HepG2 (cell line): ENCODE measurements around the gene IGF2BP1. TPM values are rescaled to one million over a fixed set of nuclear protein-coding genes. Genes with fewer than 3 reads are reported as not detected.
A peak's percentile ranks its signal among the peaks of the same experiment; 100 is the strongest.

Experiments
- ATAC-seq: fragments of 200-7000 bp; cut with Tn5 transposase; 3 replicates; pipeline ENCODE4 v1.9.1; 2020; ENCODE audit warnings: mild to moderate bottlenecking, moderate library complexity
- BruUV-seq: library from RNA; stranded (reverse); fragments of 400-500 nt; replicated peaks from 2 replicates; lab custom pipeline; 2021; lab: Mats Ljungman, UMichigan
- CTCF ChIA-PET: fragments of 300-600 bp; formaldehyde crosslinking; extraction: SDS; loops from one replicate; lab custom pipeline; 2021; ENCODE audit warnings: low total read pairs, inconsistent platforms, low intra/inter-chr PET ratio; lab: Yijun Ruan, JAX
- POLR2A ChIA-PET: fragments of 350-600 bp; sonication (Branson Sonifier 250); formaldehyde crosslinking; loops from one replicate; lab custom pipeline; 2020; ENCODE audit warnings: antibody characterized with exemption, inconsistent platforms; lab: Yijun Ruan, JAX
- DNase-seq: peaks from one replicate; pipeline ENCODE4 v3.0.0-alpha.2; 2015; ENCODE audit warnings: low spot score
- FAIRE-seq: peaks from 3 replicates; lab custom pipeline; 2011; peaks lifted over from hg19 to GRCh38; lab: Jason Lieb, UNC
- H2AFZ ChIP-seq: one replicate; pipeline ENCODE4 v1.6.1; 2011; ENCODE audit warnings: low read length, inconsistent platforms
- H3K27ac ChIP-seq: fragments of 300-600 bp; 3 replicates; pipeline ENCODE4 v1.8.0; 2011; ENCODE audit warnings: mixed run types, mild to moderate bottlenecking, mixed read lengths, low read length, inconsistent platforms; ENCODE audit not compliant: insufficient read depth; ENCODE audit errors: extremely low read length
- H3K27me3 ChIP-seq, 2 experiments: fragments of 200-600 bp in 1 of 2; 2 replicates in 1 of 2; 3 replicates in 1 of 2; pipeline versions ENCODE4 v1.6.0 to v1.8.0; 2011; ENCODE audit warnings: low read length in 2 of 2, mild to moderate bottlenecking in 2 of 2, moderate library complexity in 2 of 2, inconsistent platforms in 1 of 2; ENCODE audit not compliant: insufficient read depth in 2 of 2, control insufficient read depth in 1 of 2
- H3K36me3 ChIP-seq, 2 experiments: fragments of 200-600 bp in 1 of 2; replicated peaks in 1 of 2; 2 replicates in 1 of 2; 3 replicates in 1 of 2; pipeline versions ENCODE4 v1.5.1 to v1.8.0; 2011; ENCODE audit warnings: low read length in 2 of 2, inconsistent platforms in 1 of 2; ENCODE audit not compliant: insufficient read depth in 2 of 2, control insufficient read depth in 1 of 2
- H3K4me1 ChIP-seq: 2 replicates; pipeline ENCODE4 v1.5.1; 2012; ENCODE audit warnings: low read length, inconsistent platforms; ENCODE audit not compliant: insufficient read depth
- H3K4me2 ChIP-seq: 2 replicates; pipeline ENCODE4 v1.6.0; 2011; ENCODE audit warnings: low read depth, low read length, inconsistent platforms
- H3K4me3 ChIP-seq, 3 experiments: fragments of 200-600 bp in 1 of 3; sonication (generic), shearing (Covaris generic) in 1 of 3; replicated peaks in 1 of 3; 2 replicates each; pipeline ENCODE4 v1.5.1; 2011 to 2016; ENCODE audit warnings: low read length in 3 of 3, inconsistent platforms in 2 of 3, low read depth in 2 of 3, mild to moderate bottlenecking in 2 of 3, control low read depth in 1 of 3, mixed read lengths in 1 of 3; ENCODE audit not compliant: insufficient read depth in 1 of 3
- H3K79me2 ChIP-seq: one replicate; pipeline ENCODE4 v1.6.1; 2011; ENCODE audit warnings: low read length, inconsistent platforms; ENCODE audit not compliant: insufficient read depth
- H3K9ac ChIP-seq: 2 replicates; pipeline ENCODE4 v1.6.0; 2011; ENCODE audit warnings: mild to moderate bottlenecking, low read depth, low read length, inconsistent platforms; ENCODE audit not compliant: insufficient read depth
- H3K9me3 ChIP-seq: 2 replicates; pipeline ENCODE4 v1.5.1; 2012; ENCODE audit warnings: mild to moderate bottlenecking, low read length
- H4K20me1 ChIP-seq: 2 replicates; pipeline ENCODE4 v1.6.0; 2011; ENCODE audit warnings: inconsistent platforms, mild to moderate bottlenecking, low read length, moderate library complexity; ENCODE audit not compliant: insufficient read depth
- AGO1 ChIP-seq: fragments of 200-400 bp; formaldehyde crosslinking; IDR thresholded peaks from 2 replicates; pipeline ENCODE4 v1.6.1; 2017; ENCODE audit warnings: mild to moderate bottlenecking, low read depth, low read length, moderate library complexity; ENCODE audit not compliant: poor library complexity, severe bottlenecking
- ESRRA ChIP-seq: sonication (generic); formaldehyde crosslinking; IDR thresholded peaks from 2 replicates; pipeline ENCODE4 v1.5.1; 2020; ENCODE audit warnings: mild to moderate bottlenecking, low read depth, missing genetic modification reagents
- JUN ChIP-seq: sonication (generic); formaldehyde crosslinking; IDR thresholded peaks from 2 replicates; pipeline ENCODE4 v1.4.0; 2020; ENCODE audit warnings: mild to moderate bottlenecking, missing genetic modification reagents
- MATR3 ChIP-seq: sonication (generic); formaldehyde crosslinking; IDR thresholded peaks from 2 replicates; pipeline ENCODE4 v1.4.0; 2020; ENCODE audit warnings: missing genetic modification reagents
- YEATS4 ChIP-seq: sonication (generic); formaldehyde crosslinking; IDR thresholded peaks from 2 replicates; pipeline ENCODE4 v1.4.0; 2020; ENCODE audit warnings: missing genetic modification reagents, borderline replicate concordance
- ZKSCAN8 ChIP-seq: IDR thresholded peaks from 2 replicates; pipeline ENCODE4 v1.6.1; 2016; ENCODE audit warnings: borderline replicate concordance, missing genetic modification reagents, missing compliant biosample characterization
- ZNF446 ChIP-seq: sonication (generic); formaldehyde crosslinking; IDR thresholded peaks from 2 replicates; pipeline ENCODE4 v1.5.0; 2020; ENCODE audit warnings: mild to moderate bottlenecking, missing genetic modification reagents
- ZNF530 ChIP-seq: sonication (generic); formaldehyde crosslinking; IDR thresholded peaks from 2 replicates; pipeline ENCODE4 v1.5.0; 2020; ENCODE audit warnings: low read depth, mild to moderate bottlenecking, missing genetic modification reagents
- ZNF782 ChIP-seq: sonication (generic); formaldehyde crosslinking; IDR thresholded peaks from 2 replicates; pipeline ENCODE4 v1.4.0; 2020; ENCODE audit warnings: missing genetic modification reagents, mild to moderate bottlenecking, borderline replicate concordance
- WGBS: methylation state at CpG from one replicate; pipeline ENCODE4 v1.1.6; 2017; ENCODE audit warnings: low lambda C conversion rate; 5-methylcytosine and 5-hydroxymethylcytosine counted together
- in situ Hi-C: cut with HindIII; loops from 2 replicates; pipeline ENCODE4 v1.10.0; 2017; ENCODE audit warnings: low pct_unique_long_range_greater_than_20kb; ENCODE audit not compliant: extremely low pct_ligation_motif_present
- intact Hi-C: fragments of 100-400 bp; cut with micrococcal nuclease; formaldehyde crosslinking; loops from one replicate; pipeline ENCODE4 v1.10.0; 2022; ENCODE audit not compliant: unreplicated experiment
- polyA plus RNA-seq, 8 experiments: library from polyadenylated mRNA; depleted of rRNA in 3 of 8; stranded (reverse) in 7 of 8; unstranded in 1 of 8; fragments of >200 nt; fragmentation: Illumina TruSeq in 4 of 8; extraction: Trizol in 4 of 8; gene quantifications; 2 replicates each; pipeline versions ENCODE4 v1.2.1 to v1.2.3, GENCODE V29; 2011 to 2016; ENCODE audit warnings: low read depth in 4 of 8, missing spikeins in 1 of 8, mixed read lengths in 1 of 8; ENCODE audit not compliant: insufficient read depth in 1 of 8
- total RNA-seq, 5 experiments: library from RNA; depleted of rRNA; stranded (reverse); fragments of >200 nt; fragmentation: Illumina TruSeq; extraction: Trizol; gene quantifications; 2 replicates each; pipeline ENCODE4 v1.2.3, GENCODE V29; 2016; ENCODE audit warnings: low read depth in 1 of 5
- TF ChIP-seq, protein P1 (sequence below): sonication (generic); formaldehyde crosslinking; IDR thresholded peaks from 2 replicates; pipeline ENCODE4 v1.4.0; 2020; ENCODE audit warnings: missing genetic modification reagents, borderline replicate concordance
- TF ChIP-seq, protein P2 (sequence below): sonication (generic); formaldehyde crosslinking; IDR thresholded peaks from 2 replicates; pipeline ENCODE4 v1.9.0; 2021; ENCODE audit warnings: missing genetic modification reagents, mild to moderate bottlenecking, borderline replicate concordance

The IGF2BP1 gene
- total and polyA plus RNA-seq, 2 of the 13 experiments (the other 11 are each of a cell fraction or from before 2014, with no cell fraction given) = 29.7 to 75.1 TPM

DNA sequence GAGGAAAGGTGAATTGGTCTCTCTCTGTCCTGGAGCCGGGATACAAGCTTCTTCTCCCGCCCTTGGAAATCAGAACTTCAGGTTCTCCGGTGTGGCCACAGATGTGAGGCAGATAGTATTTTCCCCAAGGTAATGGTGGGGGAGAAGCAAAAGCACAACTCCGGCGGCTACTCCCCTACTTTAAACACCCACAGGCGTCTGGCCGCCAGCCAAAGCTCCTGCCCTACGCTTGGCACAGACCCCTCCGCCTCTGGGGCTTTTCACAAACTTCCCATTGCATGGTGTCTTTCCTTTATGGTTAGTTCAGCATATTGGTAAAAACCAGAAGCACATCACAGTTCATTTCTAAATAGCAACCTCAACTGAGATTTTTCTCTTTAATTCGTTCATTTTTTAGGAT is 95.9 kb downstream of the IGF2BP1 start:
- Histone ChIP-seq H4K20me1 (no peaks in the 10 kb centered on the region), H3K9me3 (no peaks in the 10 kb centered on the region), H2AFZ (peak overlapping the region; percentile 0), H3K4me2 (no peak overlapping the region), H3K4me1 (peaks cover 5% of the 10 kb centered on the region; the same call in 1 of the 2 replicates), H3K27me3 (no peaks in the 10 kb centered on the region; a peak in 2 of 5 replicates), H3K79me2 (no peaks in the 10 kb centered on the region), H3K9ac (no peak overlapping the region), H3K36me3 (no peaks in the 10 kb centered on the region), H3K27ac (no peak overlapping the region), H3K4me3 (no peak overlapping the region)
- TF ChIP-seq AGO1 (no peak), MATR3 (CRISPR knock-in tag) (no peak), JUN (CRISPR knock-in tag) (no peak), ZNF530 (CRISPR knock-in tag) (no peak), YEATS4 (CRISPR knock-in tag) (no peak), ZNF446 (CRISPR knock-in tag) (no peak), ZNF782 (CRISPR knock-in tag) (no peak), ESRRA (CRISPR knock-in tag) (no peak), ZKSCAN8 (no peak)
- TF ChIP-seq, protein P1, sequence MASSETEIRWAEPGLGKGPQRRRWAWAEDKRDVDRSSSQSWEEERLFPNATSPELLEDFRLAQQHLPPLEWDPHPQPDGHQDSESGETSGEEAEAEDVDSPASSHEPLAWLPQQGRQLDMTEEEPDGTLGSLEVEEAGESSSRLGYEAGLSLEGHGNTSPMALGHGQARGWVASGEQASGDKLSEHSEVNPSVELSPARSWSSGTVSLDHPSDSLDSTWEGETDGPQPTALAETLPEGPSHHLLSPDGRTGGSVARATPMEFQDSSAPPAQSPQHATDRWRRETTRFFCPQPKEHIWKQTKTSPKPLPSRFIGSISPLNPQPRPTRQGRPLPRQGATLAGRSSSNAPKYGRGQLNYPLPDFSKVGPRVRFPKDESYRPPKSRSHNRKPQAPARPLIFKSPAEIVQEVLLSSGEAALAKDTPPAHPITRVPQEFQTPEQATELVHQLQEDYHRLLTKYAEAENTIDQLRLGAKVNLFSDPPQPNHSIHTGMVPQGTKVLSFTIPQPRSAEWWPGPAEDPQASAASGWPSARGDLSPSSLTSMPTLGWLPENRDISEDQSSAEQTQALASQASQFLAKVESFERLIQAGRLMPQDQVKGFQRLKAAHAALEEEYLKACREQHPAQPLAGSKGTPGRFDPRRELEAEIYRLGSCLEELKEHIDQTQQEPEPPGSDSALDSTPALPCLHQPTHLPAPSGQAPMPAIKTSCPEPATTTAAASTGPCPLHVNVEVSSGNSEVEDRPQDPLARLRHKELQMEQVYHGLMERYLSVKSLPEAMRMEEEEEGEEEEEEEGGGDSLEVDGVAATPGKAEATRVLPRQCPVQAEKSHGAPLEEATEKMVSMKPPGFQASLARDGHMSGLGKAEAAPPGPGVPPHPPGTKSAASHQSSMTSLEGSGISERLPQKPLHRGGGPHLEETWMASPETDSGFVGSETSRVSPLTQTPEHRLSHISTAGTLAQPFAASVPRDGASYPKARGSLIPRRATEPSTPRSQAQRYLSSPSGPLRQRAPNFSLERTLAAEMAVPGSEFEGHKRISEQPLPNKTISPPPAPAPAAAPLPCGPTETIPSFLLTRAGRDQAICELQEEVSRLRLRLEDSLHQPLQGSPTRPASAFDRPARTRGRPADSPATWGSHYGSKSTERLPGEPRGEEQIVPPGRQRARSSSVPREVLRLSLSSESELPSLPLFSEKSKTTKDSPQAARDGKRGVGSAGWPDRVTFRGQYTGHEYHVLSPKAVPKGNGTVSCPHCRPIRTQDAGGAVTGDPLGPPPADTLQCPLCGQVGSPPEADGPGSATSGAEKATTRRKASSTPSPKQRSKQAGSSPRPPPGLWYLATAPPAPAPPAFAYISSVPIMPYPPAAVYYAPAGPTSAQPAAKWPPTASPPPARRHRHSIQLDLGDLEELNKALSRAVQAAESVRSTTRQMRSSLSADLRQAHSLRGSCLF = no peak
- TF ChIP-seq, protein P2, sequence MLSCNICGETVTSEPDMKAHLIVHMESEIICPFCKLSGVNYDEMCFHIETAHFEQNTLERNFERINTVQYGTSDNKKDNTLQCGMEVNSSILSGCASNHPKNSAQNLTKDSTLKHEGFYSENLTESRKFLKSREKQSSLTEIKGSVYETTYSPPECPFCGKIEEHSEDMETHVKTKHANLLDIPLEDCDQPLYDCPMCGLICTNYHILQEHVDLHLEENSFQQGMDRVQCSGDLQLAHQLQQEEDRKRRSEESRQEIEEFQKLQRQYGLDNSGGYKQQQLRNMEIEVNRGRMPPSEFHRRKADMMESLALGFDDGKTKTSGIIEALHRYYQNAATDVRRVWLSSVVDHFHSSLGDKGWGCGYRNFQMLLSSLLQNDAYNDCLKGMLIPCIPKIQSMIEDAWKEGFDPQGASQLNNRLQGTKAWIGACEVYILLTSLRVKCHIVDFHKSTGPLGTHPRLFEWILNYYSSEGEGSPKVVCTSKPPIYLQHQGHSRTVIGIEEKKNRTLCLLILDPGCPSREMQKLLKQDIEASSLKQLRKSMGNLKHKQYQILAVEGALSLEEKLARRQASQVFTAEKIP (CRISPR knock-in tag) = no peak
- FAIRE-seq (no peak), DNase-seq (no peak), ATAC-seq (no peak)
- ChIA-PET CTCF (no interaction called here), POLR2A (no interaction called here)
- in situ Hi-C loops = no loop called here
- no TSS peak for BruUV-seq
- WGBS = 52% methylated on average over 10 of the region's 10 CpGs
- intact Hi-C loops = no loop called here
